GM13977 (cell line): ENCODE data around the gene FETUB.

ENCODE experiments used
- DNase-seq: peaks from one replicate; pipeline ENCODE4 v3.0.0; 2012; ENCODE audit warnings: low spot score
- CTCF ChIP-seq: IDR thresholded peaks from 2 replicates; pipeline ENCODE4 v1.5.1; 2012; ENCODE audit warnings: mild to moderate bottlenecking, control low read depth; ENCODE audit not compliant: insufficient read depth; ENCODE audit errors: extremely low read depth, missing control alignments
- in situ Hi-C: fragments of 300-500 bp; cut with MboI; formaldehyde crosslinking; loops from one replicate; pipeline ENCODE4 v1.12.0; 2022; ENCODE audit warnings: low sequenced_read_pairs, low pct_unique_long_range_greater_than_20kb, mixed read lengths, inconsistent platforms; ENCODE audit not compliant: unreplicated experiment

The FETUB gene

GRCh38 chr3:186635532-186635931 is 4.7 kb upstream of the FETUB start:
- no peak for DNase-seq
- in situ Hi-C loops: no loop called here
- TF ChIP-seq CTCF: no peak

- DNase-seq: no peak
- no peak for TF ChIP-seq CTCF
- in situ Hi-C loops: no loop called here
Observed at GRCh38 chr3:186636536-186636935, 3.7 kb upstream of the FETUB start.

GRCh38 chr3:186637686-186638085 is 2.5 kb upstream of the FETUB start:
- no peak for DNase-seq
- no peak for TF ChIP-seq CTCF
- in situ Hi-C loops: no loop called here

GRCh38 chr3:186638259-186638658 is 1.9 kb upstream of the FETUB start:
- DNase-seq: no peak
- in situ Hi-C loops: no loop called here
- TF ChIP-seq CTCF: no peak

GRCh38 chr3:186640473-186640818 is 247 bp downstream of the FETUB start:
- in situ Hi-C loops: no loop called here

GRCh38 chr3:186640929-186641328 is 730 bp downstream of the FETUB start:
- no peak for TF ChIP-seq CTCF
- DNase-seq: no peak
- in situ Hi-C loops: no loop called here

More at GRCh38 chr3:186640473-186640818, 247 bp downstream of the FETUB start:
- no peak for TF ChIP-seq CTCF
- no peak for DNase-seq

GRCh38 chr3:186642014-186642413 is 1.8 kb downstream of the FETUB start:
- in situ Hi-C loops: no loop called here
- no peak for TF ChIP-seq CTCF
- DNase-seq: no peak
